ENCODE measurements around the gene SIN3B. TPM values are rescaled to one million over a fixed set of nuclear protein-coding genes. Genes with fewer than 3 reads are reported as not detected.
"Not testable (repeated sequence)": the region's sequence is repeated elsewhere in the genome, so short reads cannot be mapped to it uniquely, and the experiment has no call there.

SIN3B gene
- polyA plus RNA-seq, 10 donors: 28.4 to 58.8 (median 38.6) TPM

- DNase-seq: no peak
Measured at GRCh38 chr19:16867211-16867610, 38.0 kb downstream of the SIN3B start.

GRCh38 chr19:16868423-16869130, 39.4 kb downstream of the SIN3B start:
- no peak for DNase-seq

- no peak for DNase-seq
Measured at GRCh38 chr19:16869331-16869972, 40.3 kb downstream of the SIN3B start.

- no peak for DNase-seq
Measured at GRCh38 chr19:16871871-16872270, 42.7 kb downstream of the SIN3B start.

GRCh38 chr19:16872728-16873127, 43.5 kb downstream of the SIN3B start:
- no peak for DNase-seq

- no peak for DNase-seq
Measured at GRCh38 chr19:16873594-16873993, 44.4 kb downstream of the SIN3B start.

GRCh38 chr19:16874250-16874977, 45.2 kb downstream of the SIN3B start:
- DNase-seq: no peak

GRCh38 chr19:16874978-16875299, 45.7 kb downstream of the SIN3B start:
- not testable (repeated sequence) for DNase-seq

- DNase-seq: no peak
Measured at GRCh38 chr19:16875584-16876555, 46.7 kb downstream of the SIN3B start.

- no peak for DNase-seq
Measured at GRCh38 chr19:16876904-16877361, 47.7 kb downstream of the SIN3B start.

GRCh38 chr19:16877581-16877980, 48.4 kb downstream of the SIN3B start:
- no peak for DNase-seq

- DNase-seq: no peak
Measured at GRCh38 chr19:16878181-16878965, 49.2 kb downstream of the SIN3B start.

GRCh38 chr19:16880884-16881554, 51.8 kb downstream of the SIN3B start:
- DNase-seq: no peak

- no peak for DNase-seq
Measured at GRCh38 chr19:16882146-16882545, 52.9 kb downstream of the SIN3B start.

- DNase-seq: no peak
Measured at GRCh38 chr19:16883522-16883921, 54.3 kb downstream of the SIN3B start.

- no peak for DNase-seq
Measured at GRCh38 chr19:16885166-16885565, 56.0 kb downstream of the SIN3B start.

GRCh38 chr19:16886305-16886880, 57.2 kb downstream of the SIN3B start:
- peak in 1 of 3 donors; percentile 37 for DNase-seq

GRCh38 chr19:16887353-16888265, 58.4 kb downstream of the SIN3B start:
- no peak for DNase-seq
